Measurements from ENCODE around the gene CSPG4. TPM values are rescaled to one million over a fixed set of nuclear protein-coding genes. Genes with fewer than 3 reads are reported as not detected.

Gene CSPG4
- total and polyA plus RNA-seq, 2 of the 8 experiments (the other 6 are each of a cell fraction or from before 2014, with no cell fraction given) = 1.4 to 3.0 TPM

DNA sequence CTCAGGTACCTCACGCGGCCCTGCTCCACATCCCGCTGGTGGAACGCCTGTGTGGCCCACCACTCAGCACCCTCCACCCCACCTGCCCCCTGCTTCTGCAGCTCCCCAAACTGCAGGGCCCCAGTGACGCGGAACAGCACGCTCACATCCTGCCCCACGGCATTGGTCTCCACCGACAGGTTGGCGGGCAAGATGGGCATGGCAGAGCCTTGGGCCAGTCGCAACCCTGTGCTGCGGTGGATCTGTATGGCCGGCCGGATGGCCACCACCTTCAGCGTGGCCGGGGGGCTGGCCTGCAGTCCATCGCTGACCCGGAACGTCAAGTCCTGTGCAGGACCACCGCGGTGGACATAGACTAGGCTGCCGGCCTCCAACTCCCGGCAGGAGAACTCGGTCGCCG is 23.8 kb downstream of the CSPG4 start (continued):
- no peak for TF ChIP-seq TBP (IDR thresholded peaks at IDR 0.05; ENCODE audit: low read depth, low read length)

All from H1 (cell line).